Measurements from ENCODE around the gene ZSWIM4. TPM values are rescaled to one million over a fixed set of nuclear protein-coding genes. Genes with fewer than 3 reads are reported as not detected.
A peak's percentile ranks its signal among the peaks of the same experiment; 100 is the strongest.

ZSWIM4 gene
- total and polyA plus RNA-seq, 2 of the 13 experiments (the other 11 are each of a cell fraction or from before 2014, with no cell fraction given), result 0.33 to 0.86 TPM

DNA sequence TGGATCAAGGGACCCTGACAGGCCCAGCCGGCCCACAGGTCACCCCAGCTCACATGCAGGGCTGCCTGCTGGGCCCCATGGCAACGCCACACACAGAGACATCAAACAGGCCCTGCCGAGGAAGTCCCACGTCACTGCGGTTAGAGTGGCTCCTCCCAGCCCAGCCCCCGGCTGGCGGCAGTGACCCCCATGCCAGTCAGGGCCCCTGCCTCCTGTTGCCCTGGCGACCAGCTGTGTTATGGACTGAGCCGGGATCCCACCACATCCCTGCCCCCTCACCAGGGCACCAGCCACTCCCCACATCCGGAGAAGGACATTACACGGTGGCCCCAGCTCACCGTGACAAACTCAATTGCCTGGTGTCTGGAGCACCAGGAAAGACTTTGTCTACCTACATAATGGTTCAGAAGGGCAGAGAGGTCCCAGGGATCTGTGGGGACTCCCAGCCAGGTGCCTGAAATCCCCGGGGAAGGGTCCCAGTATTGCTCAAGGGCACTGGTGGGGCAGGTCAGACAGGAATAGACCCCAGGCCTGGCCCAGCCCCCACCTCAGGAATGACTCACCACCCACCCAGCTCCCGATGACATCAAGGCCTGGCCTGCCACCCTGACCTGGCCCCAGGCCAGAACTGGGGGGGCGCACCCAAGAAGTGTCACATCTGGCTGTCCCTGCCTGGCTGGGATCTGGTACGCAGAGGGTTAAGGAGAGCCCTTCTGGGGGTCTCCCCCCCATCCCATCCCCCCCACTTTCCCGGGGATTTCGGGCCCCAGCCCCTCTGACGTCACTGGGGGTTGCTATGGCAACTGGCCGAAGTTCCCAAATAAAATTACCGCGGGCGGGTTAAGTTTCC, 51.5 kb downstream of the ZSWIM4 start (continued):
- TF ChIP-seq NFE2L1 (CRISPR knock-in tag; IDR thresholded peaks at IDR 0.05; ENCODE audit: borderline replicate concordance) (no peak), ZNF569 (CRISPR knock-in tag; IDR thresholded peaks at IDR 0.05; ENCODE audit: borderline replicate concordance) (no peak), RAD21 (CRISPR knock-in tag; IDR thresholded peaks at IDR 0.05) (no peak), ZNF570 (CRISPR knock-in tag; IDR thresholded peaks at IDR 0.05; ENCODE audit: borderline replicate concordance) (no peak), RBM22 (optimal IDR thresholded peaks at IDR 0.05; ENCODE audit: low read length) (peak; percentile 70), ZFP90 (CRISPR knock-in tag; IDR thresholded peaks at IDR 0.05; ENCODE audit: borderline replicate concordance) (peak; percentile 72; the same call in 1 of the 2 replicates), FOSL2 (CRISPR knock-in tag; IDR thresholded peaks at IDR 0.05) (peak; percentile 98), ZNF136 (CRISPR knock-in tag; IDR thresholded peaks at IDR 0.05; ENCODE audit: low read depth) (0 out of 2 replicates have a peak, but pooled peaks have one; percentile 18), MYC (CRISPR knock-in tag; IDR thresholded peaks at IDR 0.05; ENCODE audit: borderline replicate concordance) (0 out of 2 replicates have a peak, but pooled peaks have one; percentile 26), PLRG1 (conservative IDR thresholded peaks at IDR 0.05) (no peak), SKI (IDR thresholded peaks at IDR 0.05; ENCODE audit: partially characterized antibody) (peak; percentile 82), FOXC1 (CRISPR knock-in tag; IDR thresholded peaks at IDR 0.05; ENCODE audit: borderline replicate concordance) (no peak)
- TF ChIP-seq, protein P1, sequence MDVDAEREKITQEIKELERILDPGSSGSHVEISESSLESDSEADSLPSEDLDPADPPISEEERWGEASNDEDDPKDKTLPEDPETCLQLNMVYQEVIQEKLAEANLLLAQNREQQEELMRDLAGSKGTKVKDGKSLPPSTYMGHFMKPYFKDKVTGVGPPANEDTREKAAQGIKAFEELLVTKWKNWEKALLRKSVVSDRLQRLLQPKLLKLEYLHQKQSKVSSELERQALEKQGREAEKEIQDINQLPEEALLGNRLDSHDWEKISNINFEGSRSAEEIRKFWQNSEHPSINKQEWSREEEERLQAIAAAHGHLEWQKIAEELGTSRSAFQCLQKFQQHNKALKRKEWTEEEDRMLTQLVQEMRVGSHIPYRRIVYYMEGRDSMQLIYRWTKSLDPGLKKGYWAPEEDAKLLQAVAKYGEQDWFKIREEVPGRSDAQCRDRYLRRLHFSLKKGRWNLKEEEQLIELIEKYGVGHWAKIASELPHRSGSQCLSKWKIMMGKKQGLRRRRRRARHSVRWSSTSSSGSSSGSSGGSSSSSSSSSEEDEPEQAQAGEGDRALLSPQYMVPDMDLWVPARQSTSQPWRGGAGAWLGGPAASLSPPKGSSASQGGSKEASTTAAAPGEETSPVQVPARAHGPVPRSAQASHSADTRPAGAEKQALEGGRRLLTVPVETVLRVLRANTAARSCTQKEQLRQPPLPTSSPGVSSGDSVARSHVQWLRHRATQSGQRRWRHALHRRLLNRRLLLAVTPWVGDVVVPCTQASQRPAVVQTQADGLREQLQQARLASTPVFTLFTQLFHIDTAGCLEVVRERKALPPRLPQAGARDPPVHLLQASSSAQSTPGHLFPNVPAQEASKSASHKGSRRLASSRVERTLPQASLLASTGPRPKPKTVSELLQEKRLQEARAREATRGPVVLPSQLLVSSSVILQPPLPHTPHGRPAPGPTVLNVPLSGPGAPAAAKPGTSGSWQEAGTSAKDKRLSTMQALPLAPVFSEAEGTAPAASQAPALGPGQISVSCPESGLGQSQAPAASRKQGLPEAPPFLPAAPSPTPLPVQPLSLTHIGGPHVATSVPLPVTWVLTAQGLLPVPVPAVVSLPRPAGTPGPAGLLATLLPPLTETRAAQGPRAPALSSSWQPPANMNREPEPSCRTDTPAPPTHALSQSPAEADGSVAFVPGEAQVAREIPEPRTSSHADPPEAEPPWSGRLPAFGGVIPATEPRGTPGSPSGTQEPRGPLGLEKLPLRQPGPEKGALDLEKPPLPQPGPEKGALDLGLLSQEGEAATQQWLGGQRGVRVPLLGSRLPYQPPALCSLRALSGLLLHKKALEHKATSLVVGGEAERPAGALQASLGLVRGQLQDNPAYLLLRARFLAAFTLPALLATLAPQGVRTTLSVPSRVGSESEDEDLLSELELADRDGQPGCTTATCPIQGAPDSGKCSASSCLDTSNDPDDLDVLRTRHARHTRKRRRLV (CRISPR knock-in tag; IDR thresholded peaks at IDR 0.05), result no peak
- TF ChIP-seq, protein P2, sequence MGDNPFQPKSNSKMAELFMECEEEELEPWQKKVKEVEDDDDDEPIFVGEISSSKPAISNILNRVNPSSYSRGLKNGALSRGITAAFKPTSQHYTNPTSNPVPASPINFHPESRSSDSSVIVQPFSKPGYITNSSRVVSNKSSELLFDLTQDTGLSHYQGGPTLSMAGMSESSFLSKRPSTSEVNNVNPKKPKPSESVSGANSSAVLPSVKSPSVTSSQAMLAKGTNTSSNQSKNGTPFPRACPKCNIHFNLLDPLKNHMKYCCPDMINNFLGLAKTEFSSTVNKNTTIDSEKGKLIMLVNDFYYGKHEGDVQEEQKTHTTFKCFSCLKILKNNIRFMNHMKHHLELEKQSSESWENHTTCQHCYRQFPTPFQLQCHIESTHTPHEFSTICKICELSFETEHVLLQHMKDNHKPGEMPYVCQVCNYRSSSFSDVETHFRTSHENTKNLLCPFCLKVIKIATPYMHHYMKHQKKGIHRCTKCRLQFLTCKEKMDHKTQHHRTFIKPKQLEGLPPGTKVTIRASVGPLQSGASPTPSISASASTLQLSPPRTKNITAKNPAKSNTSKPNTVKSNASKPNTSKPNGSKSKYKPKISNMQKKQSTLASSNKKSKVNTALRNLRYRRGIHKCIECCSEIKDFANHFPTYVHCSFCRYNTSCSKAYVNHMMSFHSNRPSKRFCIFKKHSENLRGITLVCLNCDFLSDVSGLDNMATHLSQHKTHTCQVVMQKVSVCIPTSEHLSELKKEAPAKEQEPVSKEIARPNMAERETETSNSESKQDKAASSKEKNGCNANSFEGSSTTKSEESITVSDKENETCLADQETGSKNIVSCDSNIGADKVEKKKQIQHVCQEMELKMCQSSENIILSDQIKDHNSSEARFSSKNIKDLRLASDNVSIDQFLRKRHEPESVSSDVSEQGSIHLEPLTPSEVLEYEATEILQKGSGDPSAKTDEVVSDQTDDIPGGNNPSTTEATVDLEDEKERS (CRISPR knock-in tag; IDR thresholded peaks at IDR 0.05), result 0 out of 2 replicates have a peak, but pooled peaks have one; percentile 23
- TF ChIP-seq, protein P3, sequence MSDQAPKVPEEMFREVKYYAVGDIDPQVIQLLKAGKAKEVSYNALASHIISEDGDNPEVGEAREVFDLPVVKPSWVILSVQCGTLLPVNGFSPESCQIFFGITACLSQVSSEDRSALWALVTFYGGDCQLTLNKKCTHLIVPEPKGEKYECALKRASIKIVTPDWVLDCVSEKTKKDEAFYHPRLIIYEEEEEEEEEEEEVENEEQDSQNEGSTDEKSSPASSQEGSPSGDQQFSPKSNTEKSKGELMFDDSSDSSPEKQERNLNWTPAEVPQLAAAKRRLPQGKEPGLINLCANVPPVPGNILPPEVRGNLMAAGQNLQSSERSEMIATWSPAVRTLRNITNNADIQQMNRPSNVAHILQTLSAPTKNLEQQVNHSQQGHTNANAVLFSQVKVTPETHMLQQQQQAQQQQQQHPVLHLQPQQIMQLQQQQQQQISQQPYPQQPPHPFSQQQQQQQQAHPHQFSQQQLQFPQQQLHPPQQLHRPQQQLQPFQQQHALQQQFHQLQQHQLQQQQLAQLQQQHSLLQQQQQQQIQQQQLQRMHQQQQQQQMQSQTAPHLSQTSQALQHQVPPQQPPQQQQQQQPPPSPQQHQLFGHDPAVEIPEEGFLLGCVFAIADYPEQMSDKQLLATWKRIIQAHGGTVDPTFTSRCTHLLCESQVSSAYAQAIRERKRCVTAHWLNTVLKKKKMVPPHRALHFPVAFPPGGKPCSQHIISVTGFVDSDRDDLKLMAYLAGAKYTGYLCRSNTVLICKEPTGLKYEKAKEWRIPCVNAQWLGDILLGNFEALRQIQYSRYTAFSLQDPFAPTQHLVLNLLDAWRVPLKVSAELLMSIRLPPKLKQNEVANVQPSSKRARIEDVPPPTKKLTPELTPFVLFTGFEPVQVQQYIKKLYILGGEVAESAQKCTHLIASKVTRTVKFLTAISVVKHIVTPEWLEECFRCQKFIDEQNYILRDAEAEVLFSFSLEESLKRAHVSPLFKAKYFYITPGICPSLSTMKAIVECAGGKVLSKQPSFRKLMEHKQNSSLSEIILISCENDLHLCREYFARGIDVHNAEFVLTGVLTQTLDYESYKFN (CRISPR knock-in tag; conservative IDR thresholded peaks at IDR 0.05), result peak; percentile 85
